HEK293 (cell line): ENCODE measurements around the gene TIMM17B.

Source experiments
- HOXC10 ChIP-seq: sonication (generic); formaldehyde crosslinking; IDR thresholded peaks from 2 replicates; pipeline ENCODE4 v1.8.1; 2023; ENCODE audit warnings: mild to moderate bottlenecking, missing genetic modification reagents
- IKZF3 ChIP-seq: fragments of 450-650 bp; IDR thresholded peaks from 2 replicates; pipeline ENCODE4 v1.5.0; 2018; ENCODE audit warnings: missing biosample characterization, mild to moderate bottlenecking, missing genetic modification characterization, moderate library complexity
- KLF10 ChIP-seq: fragments of 450-650 bp; IDR thresholded peaks from 2 replicates; pipeline ENCODE4 v1.5.1; 2018; ENCODE audit warnings: missing biosample characterization, mild to moderate bottlenecking, missing genetic modification characterization
- SP2 ChIP-seq: fragments of 450-650 bp; formaldehyde crosslinking; IDR thresholded peaks from 2 replicates; pipeline ENCODE4 v1.5.1; 2016; ENCODE audit warnings: missing biosample characterization, missing genetic modification characterization
- ZBTB17 ChIP-seq: fragments of 450-650 bp; formaldehyde crosslinking; IDR thresholded peaks from 2 replicates; pipeline ENCODE4 v1.5.1; 2016; ENCODE audit warnings: missing biosample characterization, missing genetic modification characterization
- ZBTB20 ChIP-seq: fragments of 450-650 bp; formaldehyde crosslinking; IDR thresholded peaks from 2 replicates; pipeline ENCODE4 v1.5.1; 2016; ENCODE audit warnings: missing biosample characterization, missing genetic modification characterization
- ZBTB48 ChIP-seq: fragments of 450-650 bp; formaldehyde crosslinking; IDR thresholded peaks from 2 replicates; pipeline ENCODE4 v1.5.1; 2016; ENCODE audit warnings: missing biosample characterization, missing genetic modification characterization
- ZNF112 ChIP-seq: fragments of 450-650 bp; formaldehyde crosslinking; IDR thresholded peaks from 2 replicates; pipeline ENCODE4 v1.5.0; 2017; ENCODE audit warnings: missing biosample characterization, missing genetic modification characterization
- ZNF121 ChIP-seq: fragments of 450-650 bp; formaldehyde crosslinking; IDR thresholded peaks from 2 replicates; pipeline ENCODE4 v1.5.1; 2016; ENCODE audit warnings: missing biosample characterization, missing genetic modification characterization
- ZNF175 ChIP-seq: fragments of 450-650 bp; formaldehyde crosslinking; IDR thresholded peaks from 2 replicates; pipeline ENCODE4 v1.5.1; 2016; ENCODE audit warnings: missing biosample characterization, missing genetic modification characterization
- ZNF184 ChIP-seq: fragments of 450-650 bp; IDR thresholded peaks from 2 replicates; pipeline ENCODE4 v1.5.1; 2018; ENCODE audit warnings: missing biosample characterization, mild to moderate bottlenecking, missing genetic modification characterization
- ZNF214 ChIP-seq: fragments of 450-650 bp; formaldehyde crosslinking; IDR thresholded peaks from 2 replicates; pipeline ENCODE4 v1.5.1; 2017; ENCODE audit warnings: missing biosample characterization, mild to moderate bottlenecking, missing genetic modification characterization, borderline replicate concordance
- ZNF292 ChIP-seq: fragments of 450-650 bp; formaldehyde crosslinking; IDR thresholded peaks from 2 replicates; pipeline ENCODE4 v1.5.1; 2016; ENCODE audit warnings: low read depth, missing biosample characterization, missing genetic modification characterization, borderline replicate concordance
- ZNF335 ChIP-seq: fragments of 450-650 bp; formaldehyde crosslinking; conservative IDR thresholded peaks from 2 replicates; pipeline ENCODE4 v1.5.1; 2016; ENCODE audit warnings: missing biosample characterization, missing genetic modification characterization
- ZNF341 ChIP-seq: fragments of 450-650 bp; formaldehyde crosslinking; IDR thresholded peaks from 2 replicates; pipeline ENCODE4; 2016; ENCODE audit warnings: low read depth, missing biosample characterization, missing genetic modification characterization
- ZNF37A ChIP-seq: fragments of 450-650 bp; IDR thresholded peaks from 2 replicates; pipeline ENCODE4 v1.5.1; 2018; ENCODE audit warnings: missing biosample characterization, missing genetic modification characterization
- ZNF394 ChIP-seq: fragments of 450-650 bp; formaldehyde crosslinking; IDR thresholded peaks from 2 replicates; pipeline ENCODE4 v1.5.1; 2016; ENCODE audit warnings: missing biosample characterization, missing genetic modification characterization, mild to moderate bottlenecking, moderate library complexity, borderline replicate concordance
- ZNF416 ChIP-seq: fragments of 450-650 bp; formaldehyde crosslinking; IDR thresholded peaks from 2 replicates; pipeline ENCODE4 v1.5.1; 2016; ENCODE audit warnings: missing biosample characterization, missing genetic modification characterization
- ZNF561 ChIP-seq: fragments of 450-650 bp; IDR thresholded peaks from 2 replicates; pipeline ENCODE4 v1.5.1; 2018; ENCODE audit warnings: missing biosample characterization, missing genetic modification characterization, borderline replicate concordance
- ZNF707 ChIP-seq: fragments of 450-650 bp; formaldehyde crosslinking; IDR thresholded peaks from 2 replicates; pipeline ENCODE4 v1.5.1; 2016; ENCODE audit warnings: missing biosample characterization, missing genetic modification characterization
- TF ChIP-seq, protein P1 (sequence below): fragments of 450-650 bp; formaldehyde crosslinking; IDR thresholded peaks from 2 replicates; pipeline ENCODE4 v1.5.1; 2017; ENCODE audit warnings: missing biosample characterization, missing genetic modification characterization
- TF ChIP-seq, protein P2 (sequence below): fragments of 450-650 bp; formaldehyde crosslinking; optimal IDR thresholded peaks from 2 replicates; pipeline ENCODE3; 2016; ENCODE audit warnings: missing biosample characterization, mild to moderate bottlenecking, missing genetic modification characterization
- TF ChIP-seq, protein P3 (sequence below): fragments of 450-650 bp; formaldehyde crosslinking; IDR thresholded peaks from 2 replicates; pipeline ENCODE4 v1.5.1; 2016; ENCODE audit warnings: missing biosample characterization, missing genetic modification characterization
- TF ChIP-seq, protein P4 (sequence below): fragments of 450-650 bp; formaldehyde crosslinking; IDR thresholded peaks from 2 replicates; pipeline ENCODE4 v1.5.1; 2016; ENCODE audit warnings: missing biosample characterization, missing genetic modification characterization
- TF ChIP-seq, protein P5 (sequence below): fragments of 450-650 bp; formaldehyde crosslinking; IDR thresholded peaks from 2 replicates; pipeline ENCODE4 v1.5.1; 2016; ENCODE audit warnings: missing biosample characterization, missing genetic modification characterization
- TF ChIP-seq, protein P6 (sequence below): fragments of 450-650 bp; formaldehyde crosslinking; IDR thresholded peaks from 2 replicates; pipeline ENCODE4 v1.5.1; 2017; ENCODE audit warnings: missing biosample characterization, mild to moderate bottlenecking, missing genetic modification characterization, moderate library complexity

TIMM17B gene

DNA sequence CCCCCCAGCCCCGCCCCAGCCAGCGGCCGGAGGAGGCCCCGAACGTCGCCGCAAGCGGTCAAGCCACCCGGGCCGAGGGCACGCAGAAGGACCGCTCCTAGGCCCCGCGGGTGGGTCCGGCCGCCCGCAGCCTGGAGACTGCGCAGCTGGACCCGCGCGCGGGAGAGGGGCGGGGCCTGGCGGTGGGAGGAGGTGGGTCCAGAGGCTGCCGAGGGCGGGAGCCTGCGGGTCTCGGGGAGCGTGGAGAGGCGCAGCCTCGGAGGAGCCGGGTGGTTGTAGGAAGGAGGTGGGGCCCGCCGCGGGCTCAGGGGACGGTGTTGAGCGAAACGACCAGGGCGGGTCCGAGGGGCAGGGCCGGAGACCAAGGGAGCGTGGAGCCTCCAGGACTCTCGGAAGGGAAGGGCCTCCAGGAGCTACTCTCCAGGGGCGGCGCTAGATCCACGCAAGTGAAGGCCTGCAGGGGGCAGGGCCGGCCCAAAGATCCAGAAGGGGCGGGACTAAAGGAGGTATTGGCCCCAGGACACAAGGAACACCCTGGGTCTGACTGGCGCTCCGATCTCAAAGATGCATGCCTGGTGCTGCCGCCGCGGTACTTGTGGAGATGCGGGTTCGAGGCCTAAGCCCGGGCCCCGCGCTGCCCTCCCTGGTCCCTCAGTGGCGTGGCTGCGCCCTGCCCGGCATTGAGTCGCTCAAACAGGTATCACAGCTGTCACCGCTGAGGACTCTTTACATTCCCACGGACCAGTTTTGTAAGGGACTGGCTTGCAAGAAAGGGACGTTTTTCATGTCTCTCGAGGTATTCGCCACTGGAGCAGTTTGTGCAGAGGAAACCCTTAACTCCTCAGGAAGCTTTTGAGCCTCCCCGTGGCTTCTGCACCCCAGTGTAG, 5.9 kb downstream of the TIMM17B start (continued):
- TF ChIP-seq, protein P1, sequence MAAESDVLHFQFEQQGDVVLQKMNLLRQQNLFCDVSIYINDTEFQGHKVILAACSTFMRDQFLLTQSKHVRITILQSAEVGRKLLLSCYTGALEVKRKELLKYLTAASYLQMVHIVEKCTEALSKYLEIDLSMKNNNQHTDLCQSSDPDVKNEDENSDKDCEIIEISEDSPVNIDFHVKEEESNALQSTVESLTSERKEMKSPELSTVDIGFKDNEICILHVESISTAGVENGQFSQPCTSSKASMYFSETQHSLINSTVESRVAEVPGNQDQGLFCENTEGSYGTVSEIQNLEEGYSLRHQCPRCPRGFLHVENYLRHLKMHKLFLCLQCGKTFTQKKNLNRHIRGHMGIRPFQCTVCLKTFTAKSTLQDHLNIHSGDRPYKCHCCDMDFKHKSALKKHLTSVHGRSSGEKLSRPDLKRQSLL (tag by site-specific recombination), result peak; percentile 83
- TF ChIP-seq ZNF184 (tag by site-specific recombination), result no peak
- TF ChIP-seq ZNF175 (tag by site-specific recombination), result no peak
- TF ChIP-seq, protein P2, sequence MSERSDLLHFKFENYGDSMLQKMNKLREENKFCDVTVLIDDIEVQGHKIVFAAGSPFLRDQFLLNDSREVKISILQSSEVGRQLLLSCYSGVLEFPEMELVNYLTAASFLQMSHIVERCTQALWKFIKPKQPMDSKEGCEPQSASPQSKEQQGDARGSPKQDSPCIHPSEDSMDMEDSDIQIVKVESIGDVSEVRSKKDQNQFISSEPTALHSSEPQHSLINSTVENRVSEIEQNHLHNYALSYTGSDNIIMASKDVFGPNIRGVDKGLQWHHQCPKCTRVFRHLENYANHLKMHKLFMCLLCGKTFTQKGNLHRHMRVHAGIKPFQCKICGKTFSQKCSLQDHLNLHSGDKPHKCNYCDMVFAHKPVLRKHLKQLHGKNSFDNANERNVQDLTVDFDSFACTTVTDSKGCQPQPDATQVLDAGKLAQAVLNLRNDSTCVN (tag by site-specific recombination), result peak; percentile 65
- peak; percentile 67 for TF ChIP-seq IKZF3
- TF ChIP-seq ZNF341 (tag by site-specific recombination), result no peak
- TF ChIP-seq ZBTB20 (tag by site-specific recombination), result peak; percentile 64; the same call in 1 of the 2 replicates
- TF ChIP-seq HOXC10, result 0 out of 2 replicates have a peak, but pooled peaks have one; percentile 78
- TF ChIP-seq, protein P3, sequence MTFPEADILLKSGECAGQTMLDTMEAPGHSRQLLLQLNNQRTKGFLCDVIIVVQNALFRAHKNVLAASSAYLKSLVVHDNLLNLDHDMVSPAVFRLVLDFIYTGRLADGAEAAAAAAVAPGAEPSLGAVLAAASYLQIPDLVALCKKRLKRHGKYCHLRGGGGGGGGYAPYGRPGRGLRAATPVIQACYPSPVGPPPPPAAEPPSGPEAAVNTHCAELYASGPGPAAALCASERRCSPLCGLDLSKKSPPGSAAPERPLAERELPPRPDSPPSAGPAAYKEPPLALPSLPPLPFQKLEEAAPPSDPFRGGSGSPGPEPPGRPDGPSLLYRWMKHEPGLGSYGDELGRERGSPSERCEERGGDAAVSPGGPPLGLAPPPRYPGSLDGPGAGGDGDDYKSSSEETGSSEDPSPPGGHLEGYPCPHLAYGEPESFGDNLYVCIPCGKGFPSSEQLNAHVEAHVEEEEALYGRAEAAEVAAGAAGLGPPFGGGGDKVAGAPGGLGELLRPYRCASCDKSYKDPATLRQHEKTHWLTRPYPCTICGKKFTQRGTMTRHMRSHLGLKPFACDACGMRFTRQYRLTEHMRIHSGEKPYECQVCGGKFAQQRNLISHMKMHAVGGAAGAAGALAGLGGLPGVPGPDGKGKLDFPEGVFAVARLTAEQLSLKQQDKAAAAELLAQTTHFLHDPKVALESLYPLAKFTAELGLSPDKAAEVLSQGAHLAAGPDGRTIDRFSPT (tag by site-specific recombination), result no peak
- TF ChIP-seq, protein P4, sequence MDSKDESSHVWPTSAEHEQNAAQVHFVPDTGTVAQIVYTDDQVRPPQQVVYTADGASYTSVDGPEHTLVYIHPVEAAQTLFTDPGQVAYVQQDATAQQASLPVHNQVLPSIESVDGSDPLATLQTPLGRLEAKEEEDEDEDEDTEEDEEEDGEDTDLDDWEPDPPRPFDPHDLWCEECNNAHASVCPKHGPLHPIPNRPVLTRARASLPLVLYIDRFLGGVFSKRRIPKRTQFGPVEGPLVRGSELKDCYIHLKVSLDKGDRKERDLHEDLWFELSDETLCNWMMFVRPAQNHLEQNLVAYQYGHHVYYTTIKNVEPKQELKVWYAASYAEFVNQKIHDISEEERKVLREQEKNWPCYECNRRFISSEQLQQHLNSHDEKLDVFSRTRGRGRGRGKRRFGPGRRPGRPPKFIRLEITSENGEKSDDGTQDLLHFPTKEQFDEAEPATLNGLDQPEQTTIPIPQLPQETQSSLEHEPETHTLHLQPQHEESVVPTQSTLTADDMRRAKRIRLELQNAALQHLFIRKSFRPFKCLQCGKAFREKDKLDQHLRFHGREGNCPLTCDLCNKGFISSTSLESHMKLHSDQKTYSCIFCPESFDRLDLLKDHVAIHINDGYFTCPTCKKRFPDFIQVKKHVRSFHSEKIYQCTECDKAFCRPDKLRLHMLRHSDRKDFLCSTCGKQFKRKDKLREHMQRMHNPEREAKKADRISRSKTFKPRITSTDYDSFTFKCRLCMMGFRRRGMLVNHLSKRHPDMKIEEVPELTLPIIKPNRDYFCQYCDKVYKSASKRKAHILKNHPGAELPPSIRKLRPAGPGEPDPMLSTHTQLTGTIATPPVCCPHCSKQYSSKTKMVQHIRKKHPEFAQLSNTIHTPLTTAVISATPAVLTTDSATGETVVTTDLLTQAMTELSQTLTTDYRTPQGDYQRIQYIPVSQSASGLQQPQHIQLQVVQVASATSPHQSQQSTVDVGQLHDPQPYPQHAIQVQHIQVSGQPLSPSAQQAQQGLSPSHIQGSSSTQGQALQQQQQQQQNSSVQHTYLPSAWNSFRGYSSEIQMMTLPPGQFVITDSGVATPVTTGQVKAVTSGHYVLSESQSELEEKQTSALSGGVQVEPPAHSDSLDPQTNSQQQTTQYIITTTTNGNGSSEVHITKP (tag by site-specific recombination), result peak; percentile 69
- no peak for TF ChIP-seq ZNF112 (tag by site-specific recombination)
- TF ChIP-seq, protein P5, sequence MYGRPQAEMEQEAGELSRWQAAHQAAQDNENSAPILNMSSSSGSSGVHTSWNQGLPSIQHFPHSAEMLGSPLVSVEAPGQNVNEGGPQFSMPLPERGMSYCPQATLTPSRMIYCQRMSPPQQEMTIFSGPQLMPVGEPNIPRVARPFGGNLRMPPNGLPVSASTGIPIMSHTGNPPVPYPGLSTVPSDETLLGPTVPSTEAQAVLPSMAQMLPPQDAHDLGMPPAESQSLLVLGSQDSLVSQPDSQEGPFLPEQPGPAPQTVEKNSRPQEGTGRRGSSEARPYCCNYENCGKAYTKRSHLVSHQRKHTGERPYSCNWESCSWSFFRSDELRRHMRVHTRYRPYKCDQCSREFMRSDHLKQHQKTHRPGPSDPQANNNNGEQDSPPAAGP (tag by site-specific recombination), result 0 out of 2 replicates have a peak, but pooled peaks have one; percentile 18
- TF ChIP-seq ZBTB17 (tag by site-specific recombination), result peak; percentile 88
- no peak for TF ChIP-seq ZNF214
- no peak for TF ChIP-seq ZNF121
- peak; percentile 49; the same call in 1 of the 2 replicates for TF ChIP-seq ZNF561 (tag by site-specific recombination)
- TF ChIP-seq ZBTB48 (tag by site-specific recombination), result peak; percentile 92
- peak; percentile 29; the same call in 1 of the 2 replicates for TF ChIP-seq KLF10
- TF ChIP-seq ZNF37A (tag by site-specific recombination), result no peak
- TF ChIP-seq, protein P6, sequence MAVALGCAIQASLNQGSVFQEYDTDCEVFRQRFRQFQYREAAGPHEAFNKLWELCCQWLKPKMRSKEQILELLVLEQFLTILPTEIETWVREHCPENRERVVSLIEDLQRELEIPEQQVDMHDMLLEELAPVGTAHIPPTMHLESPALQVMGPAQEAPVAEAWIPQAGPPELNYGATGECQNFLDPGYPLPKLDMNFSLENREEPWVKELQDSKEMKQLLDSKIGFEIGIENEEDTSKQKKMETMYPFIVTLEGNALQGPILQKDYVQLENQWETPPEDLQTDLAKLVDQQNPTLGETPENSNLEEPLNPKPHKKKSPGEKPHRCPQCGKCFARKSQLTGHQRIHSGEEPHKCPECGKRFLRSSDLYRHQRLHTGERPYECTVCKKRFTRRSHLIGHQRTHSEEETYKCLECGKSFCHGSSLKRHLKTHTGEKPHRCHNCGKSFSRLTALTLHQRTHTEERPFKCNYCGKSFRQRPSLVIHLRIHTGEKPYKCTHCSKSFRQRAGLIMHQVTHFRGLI (tag by site-specific recombination), result no peak
- no peak for TF ChIP-seq ZNF292 (tag by site-specific recombination)
- TF ChIP-seq ZNF335, result peak; percentile 53
- TF ChIP-seq ZNF707 (tag by site-specific recombination), result no peak
- no peak for TF ChIP-seq ZNF416 (tag by site-specific recombination)
- peak; percentile 88 for TF ChIP-seq SP2 (tag by site-specific recombination)
- TF ChIP-seq ZNF394, result peak; percentile 20; the same call in 1 of the 2 replicates
